Gastrocnemius medialis (tissue), 4 donors: ENCODE measurements around the gene LRRC8A. TPM values are rescaled to one million over a fixed set of nuclear protein-coding genes. Genes with fewer than 3 reads are reported as not detected.

ENCODE experiments used
- ATAC-seq, 2 donors: fragments of 150-250 bp; one replicate each; pipeline ENCODE4 v1.9.1; 2016
- DNase-seq, 2 donors: peaks; one replicate each; pipeline ENCODE4 v3.0.0-alpha.2; 2019
- H3K27ac ChIP-seq, 4 donors: fragments of 200-600 bp; sonication (generic); 1 replicate in 1 of 4; 2 replicates in 3 of 4; pipeline ENCODE4 v1.5.1; 2016 to 2018; ENCODE audit warnings: mild to moderate bottlenecking in 2 of 4, moderate library complexity in 1 of 4
- H3K27me3 ChIP-seq, 3 donors: fragments of 200-600 bp; sonication (generic) in 2 of 3; 1 replicate in 1 of 3; 2 replicates in 2 of 3; pipeline versions ENCODE4 v1.5.1 to v1.6.0; 2016 to 2019; ENCODE audit warnings: mild to moderate bottlenecking in 1 of 3, moderate library complexity in 1 of 3
- H3K36me3 ChIP-seq, 2 donors: fragments of 200-600 bp; sonication (generic) in 1 of 2; one replicate each; pipeline ENCODE4 v1.5.1; 2017 to 2018
- H3K4me1 ChIP-seq, 2 donors: fragments of 200-600 bp; sonication (generic) in 1 of 2; one replicate each; pipeline ENCODE4 v1.5.1; 2016 to 2017; ENCODE audit warnings: mild to moderate bottlenecking in 2 of 2
- H3K4me3 ChIP-seq, 4 donors: fragments of 200-600 bp; sonication (generic) in 3 of 4; 1 replicate in 1 of 4; 2 replicates in 3 of 4; pipeline ENCODE4 v1.5.1; 2016 to 2019; ENCODE audit warnings: mild to moderate bottlenecking in 2 of 4
- H3K9me3 ChIP-seq, 3 donors: fragments of 200-600 bp; sonication (generic) in 2 of 3; 1 replicate in 1 of 3; 2 replicates in 2 of 3; pipeline ENCODE4 v1.5.1; 2016 to 2019
- POLR2A ChIP-seq, 2 donors: fragments of 450-650 bp; IDR thresholded peaks; one replicate each; pipeline ENCODE4 v1.6.1; 2017; ENCODE audit warnings: antibody characterized with exemption in 2 of 2, mild to moderate bottlenecking in 2 of 2, moderate library complexity in 2 of 2
- in situ Hi-C, 4 donors: fragments of 200-750 bp; cut with MboI; loops; one replicate each; pipeline versions ENCODE4 v1.15.0 to v1.8.0; 2017; ENCODE audit warnings: low sequenced_read_pairs in 4 of 4
- intact Hi-C: fragments of 100-400 bp; cut with DNase I; formaldehyde crosslinking; loops from one replicate; pipeline ENCODE4 v1.15.1; 2023; ENCODE audit warnings: low total_unique reads
- total RNA-seq, 4 donors: library from RNA; depleted of rRNA; stranded (reverse); fragments of >200 nt; gene quantifications; one replicate each; pipeline versions ENCODE4 v1.1.0 to v1.2.3, GENCODE V29; 2016
- TF ChIP-seq, protein P1 (sequence below), 5 experiments: fragments of 450-650 bp in 3 of 5; fragments of 200-600 bp in 2 of 5; sonication (generic) in 2 of 5; IDR thresholded peaks in 4 of 5; conservative IDR thresholded peaks in 1 of 5; 1 replicate in 4 of 5; 2 replicates in 1 of 5; pipeline ENCODE4 v1.5.1; 2016 to 2019; ENCODE audit warnings: antibody characterized with exemption in 5 of 5, mild to moderate bottlenecking in 3 of 5, moderate library complexity in 3 of 5

LRRC8A gene
- total RNA-seq, 4 donors from 2014 or later = 24.4 to 28.4 (median 27.0) TPM

DNA sequence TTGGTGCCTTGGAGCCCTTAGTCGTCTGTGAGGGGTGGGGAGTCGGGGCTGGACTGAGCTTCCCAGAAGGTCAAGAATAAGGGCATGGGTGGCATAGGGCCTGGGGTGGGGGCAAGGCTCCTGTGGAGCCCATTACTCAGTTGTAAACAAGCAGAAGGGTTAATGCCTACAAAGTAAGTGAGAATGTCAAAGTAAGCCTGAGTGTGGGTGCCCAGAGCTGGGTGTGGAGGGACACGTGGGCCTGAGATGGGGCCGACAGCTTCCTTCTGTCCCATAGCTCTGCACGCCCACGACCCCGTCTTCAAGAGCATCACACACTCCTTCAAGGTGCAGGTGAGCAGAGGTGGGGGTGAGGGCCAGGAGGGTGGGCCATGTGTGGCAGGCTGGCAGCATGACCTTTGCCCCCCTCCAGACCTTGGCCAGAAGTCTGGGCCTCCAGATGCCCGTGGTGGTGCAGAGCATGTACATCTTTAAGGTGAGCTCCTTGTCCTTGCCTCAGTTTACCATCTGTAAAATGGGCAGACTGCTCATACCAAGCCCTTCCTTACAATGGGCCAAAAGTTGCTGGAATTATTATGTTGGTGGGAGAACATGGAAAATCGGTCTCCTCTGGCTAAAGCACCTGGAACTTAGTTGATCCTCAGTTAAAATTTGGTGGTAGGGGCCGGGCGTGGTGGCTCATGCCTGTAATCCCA lies 54.4 kb downstream of the LRRC8A start:
- intact Hi-C loops = no loop called here
- DNase-seq = no peak
- no peaks in the 10 kb centered on the region for H3K36me3 ChIP-seq
- H3K4me3 ChIP-seq = no peak overlapping the region
- H3K9me3 ChIP-seq = no peaks in the 10 kb centered on the region
- H3K27ac ChIP-seq = no peak overlapping the region
- H3K27me3 ChIP-seq = no peaks in the 10 kb centered on the region
- ATAC-seq = no peak
- in situ Hi-C loops = no loop called here
- TF ChIP-seq, protein P1, sequence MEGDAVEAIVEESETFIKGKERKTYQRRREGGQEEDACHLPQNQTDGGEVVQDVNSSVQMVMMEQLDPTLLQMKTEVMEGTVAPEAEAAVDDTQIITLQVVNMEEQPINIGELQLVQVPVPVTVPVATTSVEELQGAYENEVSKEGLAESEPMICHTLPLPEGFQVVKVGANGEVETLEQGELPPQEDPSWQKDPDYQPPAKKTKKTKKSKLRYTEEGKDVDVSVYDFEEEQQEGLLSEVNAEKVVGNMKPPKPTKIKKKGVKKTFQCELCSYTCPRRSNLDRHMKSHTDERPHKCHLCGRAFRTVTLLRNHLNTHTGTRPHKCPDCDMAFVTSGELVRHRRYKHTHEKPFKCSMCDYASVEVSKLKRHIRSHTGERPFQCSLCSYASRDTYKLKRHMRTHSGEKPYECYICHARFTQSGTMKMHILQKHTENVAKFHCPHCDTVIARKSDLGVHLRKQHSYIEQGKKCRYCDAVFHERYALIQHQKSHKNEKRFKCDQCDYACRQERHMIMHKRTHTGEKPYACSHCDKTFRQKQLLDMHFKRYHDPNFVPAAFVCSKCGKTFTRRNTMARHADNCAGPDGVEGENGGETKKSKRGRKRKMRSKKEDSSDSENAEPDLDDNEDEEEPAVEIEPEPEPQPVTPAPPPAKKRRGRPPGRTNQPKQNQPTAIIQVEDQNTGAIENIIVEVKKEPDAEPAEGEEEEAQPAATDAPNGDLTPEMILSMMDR (IDR thresholded peaks at IDR 0.05 in 4 of 5, conservative IDR thresholded peaks at IDR 0.05 in 1 of 5) = no peak
- TF ChIP-seq POLR2A (IDR thresholded peaks at IDR 0.05) = no peak
- no peaks in the 10 kb centered on the region for H3K4me1 ChIP-seq

DNA sequence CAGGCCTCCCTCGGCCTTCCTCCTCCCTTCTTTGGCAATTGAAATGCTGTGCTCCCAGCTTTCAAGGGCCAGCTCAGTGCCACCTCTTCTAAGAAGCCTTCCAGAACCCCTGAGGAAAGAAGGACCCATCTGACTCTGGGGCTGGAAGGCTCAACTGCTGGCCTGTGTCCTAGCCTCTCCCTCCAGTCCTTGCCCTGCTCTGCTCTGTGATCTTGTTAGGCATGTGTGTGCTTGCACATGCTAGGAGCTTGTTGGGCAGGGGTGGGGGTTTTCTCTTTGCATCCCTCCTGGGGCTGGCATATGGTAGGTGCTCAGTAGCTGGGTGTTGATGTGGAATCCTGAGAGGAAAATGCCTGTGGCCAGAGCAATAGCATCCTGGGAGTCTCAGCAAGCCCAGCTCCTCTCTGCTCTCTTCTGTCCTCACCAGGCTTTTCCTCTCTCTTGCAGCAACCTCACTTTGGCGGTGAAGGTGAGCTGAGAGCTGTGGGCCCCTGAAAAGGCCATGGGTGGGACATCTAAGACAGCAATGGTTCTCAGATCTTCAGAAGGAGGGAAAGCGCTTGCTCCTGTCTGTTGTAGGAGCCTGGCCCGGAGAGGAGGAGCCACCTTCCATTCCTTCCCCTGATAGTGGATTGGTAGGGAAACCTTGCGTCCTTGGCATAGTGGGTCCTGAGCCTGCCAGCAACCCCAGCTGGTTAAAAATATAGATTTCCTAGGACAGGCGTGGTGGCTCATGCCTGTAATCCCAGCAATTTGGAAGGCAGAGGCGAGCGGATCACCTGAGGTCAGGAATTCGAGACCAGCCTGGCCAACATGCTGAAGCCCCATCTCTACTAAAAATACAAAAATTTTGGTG lies 55.6 kb downstream of the LRRC8A start:
- Histone ChIP-seq H3K36me3 (no peaks in the 10 kb centered on the region), H3K4me1 (no peaks in the 10 kb centered on the region), H3K27me3 (no peaks in the 10 kb centered on the region), H3K27ac (no peak overlapping the region), H3K9me3 (no peaks in the 10 kb centered on the region), H3K4me3 (no peak overlapping the region)
- no peak for TF ChIP-seq POLR2A (IDR thresholded peaks at IDR 0.05)
- TF ChIP-seq, protein P1 (IDR thresholded peaks at IDR 0.05 in 4 of 5, conservative IDR thresholded peaks at IDR 0.05 in 1 of 5) = no peak
- intact Hi-C loops (no loop called here), in situ Hi-C loops (no loop called here)
- ATAC-seq (no peak), DNase-seq (no peak)

DNA sequence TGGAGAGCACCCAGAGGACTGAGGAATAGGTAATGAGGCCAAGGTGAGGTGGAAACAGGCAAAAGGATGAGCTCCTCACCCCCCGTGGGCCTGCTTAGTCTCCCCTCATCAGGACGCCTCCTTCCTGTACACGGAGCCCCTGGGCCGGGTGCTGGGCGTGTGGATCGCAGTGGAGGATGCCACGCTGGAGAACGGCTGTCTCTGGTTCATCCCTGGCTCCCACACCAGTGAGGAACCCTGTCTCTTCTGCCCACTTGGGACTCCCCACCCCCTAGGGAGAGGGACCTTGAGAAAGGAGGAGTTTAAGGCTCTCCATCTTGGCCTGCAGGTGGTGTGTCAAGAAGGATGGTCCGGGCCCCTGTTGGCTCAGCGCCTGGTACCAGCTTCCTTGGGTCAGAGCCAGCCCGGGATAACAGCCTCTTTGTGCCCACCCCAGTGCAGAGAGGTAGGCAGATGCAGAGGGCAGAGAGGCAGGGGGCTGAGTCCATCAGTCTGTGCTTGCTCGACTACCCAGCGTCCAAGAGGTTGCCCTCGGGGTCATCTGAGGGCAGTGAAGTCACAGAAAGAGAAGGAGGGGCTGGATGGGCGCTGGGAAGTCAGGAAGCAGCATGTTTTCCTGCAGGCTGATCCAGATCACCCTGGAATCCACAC lies 58.5 kb downstream of the LRRC8A start:
- Histone ChIP-seq H3K9me3 (no peaks in the 10 kb centered on the region), H3K27me3 (no peaks in the 10 kb centered on the region), H3K4me1 (no peaks in the 10 kb centered on the region), H3K27ac (peak overlapping the region in 3 of 4 donors; percentile 44 to 72 (median 49)), H3K4me3 (no peak overlapping the region), H3K36me3 (peaks cover 0 to under 1% of the 10 kb centered on the region in 2 donors)
- TF ChIP-seq, protein P1 (IDR thresholded peaks at IDR 0.05 in 4 of 5, conservative IDR thresholded peaks at IDR 0.05 in 1 of 5) = no peak
- TF ChIP-seq POLR2A (IDR thresholded peaks at IDR 0.05) = no peak
- DNase-seq (no peak), ATAC-seq (peak in 1 of 2 donors; percentile 31)
- in situ Hi-C loops = no loop called here
- intact Hi-C loops = loop anchor here (1.0 kb wide), 1 partner anchor 38 kb away; no protein-coding TSS in a partner anchor

DNA sequence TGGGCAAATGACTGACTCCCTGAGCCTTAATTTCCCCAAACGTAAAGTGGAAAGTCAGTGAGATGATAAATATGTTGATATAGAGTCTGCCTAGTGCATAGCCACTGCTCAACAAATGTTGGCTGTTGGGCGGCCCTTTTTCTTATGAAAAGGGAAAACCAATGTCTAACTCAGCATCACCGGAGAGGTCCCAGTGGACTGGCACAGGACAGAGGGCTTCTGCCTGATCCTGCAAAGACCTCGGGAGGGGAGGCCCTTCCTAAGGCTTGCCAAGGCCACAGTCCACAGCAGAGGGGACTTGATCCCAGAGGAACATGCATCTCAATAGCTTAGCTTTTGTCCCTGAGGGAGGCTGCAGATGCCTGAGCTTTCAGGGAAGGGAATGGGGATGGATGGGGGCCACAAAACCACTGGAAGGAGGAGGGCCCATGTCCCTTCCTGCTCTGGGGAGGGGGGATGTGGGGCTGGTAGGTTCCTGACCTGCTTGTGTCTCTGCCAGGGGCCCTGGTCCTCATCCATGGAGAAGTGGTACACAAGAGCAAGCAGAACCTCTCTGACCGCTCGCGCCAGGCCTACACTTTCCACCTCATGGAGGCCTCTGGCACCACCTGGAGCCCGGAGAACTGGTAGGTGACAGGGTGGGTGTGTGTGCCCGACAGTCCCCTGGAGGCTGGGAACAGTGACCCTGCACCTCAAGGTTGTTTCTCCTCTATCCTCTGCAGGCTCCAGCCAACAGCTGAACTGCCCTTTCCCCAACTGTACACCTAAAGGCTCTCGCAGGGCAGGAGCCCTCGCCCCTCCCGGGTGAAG lies 59.2 kb downstream of the LRRC8A start:
- peaks cover 4 to 5% of the 10 kb centered on the region in 2 donors for H3K4me1 ChIP-seq
- intact Hi-C loops = loop anchor here (1.0 kb wide), 1 partner anchor 39 kb away; no protein-coding TSS in a partner anchor
- no peak for ATAC-seq

More for the DNA sequence above, 59.2 kb downstream of the LRRC8A start:
- in situ Hi-C loops = no loop called here
- no peak for TF ChIP-seq POLR2A (IDR thresholded peaks at IDR 0.05)
- TF ChIP-seq, protein P1 (IDR thresholded peaks at IDR 0.05 in 4 of 5, conservative IDR thresholded peaks at IDR 0.05 in 1 of 5) = no peak
- no peak overlapping the region for H3K4me3 ChIP-seq
- no peak for DNase-seq
- H3K27ac ChIP-seq = peak overlapping the region in 3 of 4 donors; percentile 44 to 72 (median 53)
- no peaks in the 10 kb centered on the region for H3K9me3 ChIP-seq
- H3K36me3 ChIP-seq = peaks cover 0 to 8% of the 10 kb centered on the region in 2 donors
- H3K27me3 ChIP-seq = no peaks in the 10 kb centered on the region
